ENCODE measurements around the gene OR4K1.
"Not testable (repeated sequence)": the region's sequence is repeated elsewhere in the genome, so short reads cannot be mapped to it uniquely, and the experiment has no call there.

The OR4K1 gene

DNA sequence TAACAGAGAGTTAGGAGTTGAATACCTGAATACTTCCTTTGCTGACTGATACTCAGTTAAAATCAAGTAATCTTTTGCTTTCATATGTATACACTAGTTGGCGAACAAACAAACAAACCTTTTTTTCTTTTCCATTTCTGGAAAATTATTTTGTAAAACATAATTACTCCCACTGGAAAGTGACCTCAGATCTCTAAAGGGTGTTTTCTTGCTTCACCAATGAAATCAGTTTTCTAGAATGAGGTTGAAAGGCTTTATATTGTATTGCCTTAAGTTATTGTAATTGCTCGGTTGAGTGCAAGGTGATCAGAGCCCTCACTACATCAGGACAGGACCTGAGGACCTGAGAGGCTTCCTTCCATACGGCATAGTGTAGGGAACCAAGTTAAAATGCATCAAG is at the start of gene OR4K1:
OR4K1 (plus strand) TSS at position 301 of the 400 bp plus-strand sequence. CDS start 4,750 bp downstream, outside the sequence.
- DNase-seq = no peak

GRCh38 chr14:19895282-19895681 is 35.4 kb upstream of the OR4K1 start:
- DNase-seq = no peak

DNA sequence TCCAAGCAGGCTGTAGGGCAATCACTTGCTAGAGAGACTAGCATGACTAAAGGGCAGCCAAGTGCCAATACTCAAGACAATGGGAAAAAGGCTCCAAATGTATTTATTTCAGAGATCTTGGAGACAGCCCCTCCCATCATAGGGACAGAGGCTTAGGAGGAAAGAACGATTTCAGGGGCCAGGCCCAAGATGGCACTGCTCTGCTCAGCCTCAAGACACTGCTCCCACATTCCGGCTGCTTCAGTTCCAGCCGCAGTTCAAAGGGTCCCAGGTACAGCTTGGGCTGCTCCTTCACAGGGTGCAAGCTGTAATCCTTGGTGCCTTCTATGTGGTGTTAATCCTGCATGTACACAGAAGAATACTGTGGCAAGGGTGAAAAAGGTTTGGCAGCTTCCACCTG is 29.7 kb upstream of the OR4K1 start:
- no peak for DNase-seq

GRCh38 chr14:19902409-19902808 is 28.3 kb upstream of the OR4K1 start:
- no peak for DNase-seq

- DNase-seq = no peak
These were observed 24.1 kb upstream of the OR4K1 start for GRCh38 chr14:19906665-19907064.

- no peak for DNase-seq
These were observed 19.6 kb upstream of the OR4K1 start for GRCh38 chr14:19911114-19911513.

DNA sequence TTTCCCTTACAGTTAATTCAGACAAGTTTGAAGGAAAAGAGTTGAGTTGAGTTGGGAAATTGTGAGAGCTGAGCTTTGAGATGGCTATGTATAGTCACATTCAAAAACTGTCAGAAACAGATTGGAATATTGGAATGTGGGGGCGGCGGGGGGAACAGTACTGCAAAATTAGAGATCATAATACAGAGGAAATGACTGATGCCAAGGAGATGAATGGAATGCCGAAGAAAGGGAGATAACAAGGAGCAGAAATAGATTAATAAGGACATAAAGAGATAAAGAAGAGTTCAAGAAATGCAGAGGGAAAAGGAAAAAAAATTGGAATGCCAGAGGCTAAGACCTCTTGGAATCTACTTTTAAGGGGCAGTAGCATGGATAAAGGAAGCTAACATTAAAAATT is 13.5 kb upstream of the OR4K1 start:
- no peak for DNase-seq

DNA sequence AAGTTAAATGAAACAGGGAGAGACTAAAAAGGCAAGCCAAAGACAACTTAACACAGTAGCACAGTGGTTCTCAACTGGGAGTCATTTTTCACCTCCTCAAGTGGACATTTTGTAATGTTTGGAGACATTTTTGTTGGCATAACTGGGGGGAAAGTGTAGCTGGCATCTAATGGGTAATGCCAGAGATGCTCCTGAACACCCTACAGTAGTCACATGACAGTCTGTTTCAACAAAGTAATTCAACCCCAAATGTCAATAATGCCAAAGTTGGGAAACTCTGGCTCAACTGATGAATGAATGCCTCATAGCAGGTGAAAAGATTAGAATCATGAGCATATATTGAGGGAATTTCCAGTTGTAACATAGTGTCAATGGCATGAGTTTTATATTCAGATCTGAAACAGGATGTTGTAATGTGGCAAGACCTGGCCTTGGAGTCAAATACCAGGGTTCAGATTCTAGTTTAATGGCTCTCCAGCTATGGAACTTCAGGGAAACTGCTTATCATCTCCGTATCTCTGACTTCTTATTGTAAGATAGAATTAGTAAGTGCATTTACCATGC is 12.7 kb upstream of the OR4K1 start:
- DNase-seq = no peak

DNA sequence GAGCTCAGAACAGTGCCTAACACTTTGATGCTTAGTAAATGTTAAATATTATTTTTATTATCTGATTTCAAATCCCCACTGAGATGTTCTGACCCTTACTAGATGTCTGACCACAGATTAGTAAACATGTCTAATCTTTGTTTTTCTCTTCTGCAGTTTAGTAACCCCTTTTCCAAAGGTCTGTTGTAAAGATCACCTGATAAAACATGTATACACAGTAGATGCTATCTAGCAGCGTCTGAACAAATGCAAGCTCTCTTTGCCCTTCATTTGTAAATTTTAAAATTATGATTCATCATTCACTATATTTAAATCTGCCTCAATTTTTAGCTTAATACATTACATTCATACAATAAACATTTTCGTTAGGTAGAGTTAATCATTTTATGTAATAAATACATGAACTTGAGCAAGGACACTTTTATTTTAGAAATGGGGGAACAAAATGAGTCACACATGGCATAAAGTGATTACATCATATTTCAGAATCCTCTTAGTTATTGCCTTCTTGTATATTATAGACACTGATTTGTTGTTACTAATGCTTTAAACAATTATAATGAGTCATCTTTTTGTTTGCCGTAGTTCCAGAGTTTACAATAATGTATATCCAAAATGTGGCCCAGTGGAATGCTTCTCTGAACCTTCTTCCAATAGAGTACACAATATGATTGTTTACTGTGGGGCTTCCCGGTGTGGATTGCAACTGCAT is 12.0 kb upstream of the OR4K1 start:
- no peak for DNase-seq

GRCh38 chr14:19920021-19920657 is 10.6 kb upstream of the OR4K1 start, which contains the start of gene OR4K5:
OR4K5 (plus strand) TSS chr14:19920607; CDS start chr14:19920607, 0 bp downstream.
- DNase-seq = no peak

DNA sequence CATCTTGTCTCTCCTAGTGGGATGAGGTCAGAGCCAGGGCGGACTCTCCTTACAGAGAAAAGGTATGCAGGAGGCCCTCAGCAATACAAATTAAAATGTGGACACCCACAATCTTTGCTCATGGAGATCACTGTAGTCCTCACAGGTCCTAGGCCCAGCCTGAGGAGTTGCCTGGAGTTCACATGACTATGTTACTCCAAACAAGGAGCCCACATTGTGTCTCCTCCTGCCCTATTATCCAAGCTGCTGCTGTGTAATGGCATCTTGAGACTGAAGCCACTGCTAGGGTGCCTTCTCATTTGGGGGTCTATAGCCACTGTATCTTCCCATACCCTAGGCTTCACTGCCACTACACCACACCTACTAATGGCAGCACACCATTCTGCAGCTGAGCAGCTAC is 11.0 kb downstream of the OR4K1 start:
- no peak for DNase-seq

DNA sequence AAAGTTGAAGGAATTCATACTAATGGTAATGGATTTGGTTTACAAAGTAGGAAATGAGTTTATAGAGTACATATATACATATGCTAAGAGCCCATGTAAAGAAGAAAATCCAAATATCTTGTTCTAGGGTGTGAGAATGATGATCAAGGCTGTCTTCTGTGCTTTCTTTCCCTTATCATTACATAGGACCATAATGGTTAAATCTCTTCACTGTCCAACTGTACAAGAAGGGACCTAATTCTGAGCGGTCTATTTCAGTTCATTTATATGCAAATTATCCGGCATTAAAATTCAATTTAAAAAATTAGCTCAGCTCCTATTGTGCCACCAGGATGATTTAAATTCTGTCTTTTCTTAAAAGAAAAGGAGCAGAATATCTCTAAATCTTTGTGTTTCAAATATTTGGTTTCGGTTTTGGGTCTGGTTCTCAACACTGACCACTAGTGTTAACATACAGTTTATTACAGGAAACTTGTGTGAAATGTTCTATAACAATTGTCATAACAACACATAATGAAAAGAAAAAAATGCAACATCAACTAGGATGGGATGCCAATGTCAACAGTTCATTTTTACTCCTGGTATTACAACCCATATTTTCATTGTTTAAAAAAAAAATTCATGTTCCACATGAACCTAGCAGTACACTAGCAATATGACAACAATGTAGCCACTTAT is 16.8 kb downstream of the OR4K1 start:
- DNase-seq = no peak

DNA sequence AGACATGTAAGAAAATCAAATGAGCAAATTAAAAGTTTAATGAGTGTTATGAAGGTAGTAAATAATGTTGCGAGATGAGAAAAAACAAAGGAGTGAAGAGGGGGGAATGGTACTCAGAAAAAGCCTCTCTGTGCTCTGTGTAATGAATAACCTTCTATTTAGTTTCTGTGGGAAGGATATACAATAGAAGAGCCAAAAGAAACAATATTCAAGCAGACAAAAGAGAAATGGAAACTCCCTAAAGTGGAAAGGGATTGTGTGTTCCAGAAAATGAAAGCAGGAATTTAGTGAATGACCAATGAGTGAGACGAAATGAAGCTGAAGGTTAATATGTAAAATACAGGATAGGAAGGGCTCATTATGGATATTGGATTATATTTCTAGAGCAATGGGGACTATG is 18.5 kb downstream of the OR4K1 start:
- no peak for DNase-seq

DNA sequence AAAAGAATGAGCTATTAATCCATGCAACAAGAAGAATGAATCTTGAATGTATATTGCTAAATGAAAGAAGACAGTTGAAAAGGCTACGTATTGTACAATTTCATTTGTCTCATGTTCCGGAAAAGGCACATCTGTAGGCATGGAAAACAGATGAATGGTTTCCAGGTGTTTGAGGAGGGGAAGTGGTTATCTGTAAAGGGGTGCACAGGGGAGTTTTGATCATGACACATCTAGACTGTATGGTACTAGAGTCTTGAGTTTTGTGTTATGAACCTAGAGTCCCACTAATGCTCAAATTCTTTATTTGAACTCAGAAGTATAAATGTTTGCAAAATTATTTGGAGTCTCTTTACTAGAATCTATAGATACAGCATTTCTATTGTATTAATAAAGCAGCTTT is 39.0 kb downstream of the OR4K1 start:
- not testable (repeated sequence) for DNase-seq

- DNase-seq = no peak
These were observed 44.1 kb downstream of the OR4K1 start for GRCh38 chr14:19974844-19975243.

GRCh38 chr14:19975291-19975690 is 44.6 kb downstream of the OR4K1 start, which contains the start of gene OR4K15:
OR4K15 (plus strand) TSS chr14:19975591; CDS start chr14:19975591, 0 bp downstream.
- DNase-seq = no peak

All from NCI-H82 (cell line).